Heart left ventricle (tissue), 16 donors: Measurements from ENCODE around the gene NRM. TPM values are rescaled to one million over a fixed set of nuclear protein-coding genes. Genes with fewer than 3 reads are reported as not detected.

Experiments used
- ATAC-seq, 4 donors: fragments of 200-7000 bp; cut with Tn5 transposase; one replicate each; pipeline ENCODE4 v1.9.1; 2020 to 2022; ENCODE audit warnings: moderate library complexity in 4 of 4, mild to moderate bottlenecking in 3 of 4, moderate number of reproducible peaks in 1 of 4
- DNase-seq, 5 donors: peaks; one replicate each; pipeline ENCODE4 v3.0.0-alpha.2; 2020
- H3K27ac ChIP-seq, 12 donors: fragments of 200-600 bp; sonication (generic) in 4 of 12; one replicate each; pipeline versions ENCODE4 v1.5.0 to v1.8.0; 2016 to 2022; ENCODE audit warnings: mild to moderate bottlenecking in 2 of 12
- H3K27me3 ChIP-seq, 9 donors: fragments of 200-600 bp; sonication (generic) in 2 of 9; one replicate each; pipeline versions ENCODE4 v1.5.1 to v1.8.0; 2016 to 2022; ENCODE audit warnings: mild to moderate bottlenecking in 3 of 9
- H3K36me3 ChIP-seq, 9 donors: fragments of 200-600 bp; sonication (generic) in 2 of 9; one replicate each; pipeline versions ENCODE4 v1.5.0 to v1.8.0; 2018 to 2022; ENCODE audit warnings: mild to moderate bottlenecking in 2 of 9
- H3K4me1 ChIP-seq, 12 donors: fragments of 200-600 bp; sonication (generic) in 4 of 12; one replicate each; pipeline versions ENCODE4 v1.5.0 to v1.8.0; 2016 to 2022; ENCODE audit warnings: mild to moderate bottlenecking in 3 of 12
- H3K4me3 ChIP-seq, 12 donors: fragments of 200-600 bp; sonication (generic) in 4 of 12; one replicate each; pipeline versions ENCODE4 v1.5.0 to v1.8.0; 2017 to 2022; ENCODE audit warnings: mild to moderate bottlenecking in 9 of 12, moderate library complexity in 4 of 12
- H3K9me3 ChIP-seq, 12 donors: fragments of 200-600 bp; sonication (generic) in 4 of 12; one replicate each; pipeline versions ENCODE4 v1.5.0 to v1.8.0; 2016 to 2022; ENCODE audit warnings: mild to moderate bottlenecking in 1 of 12
- POLR2A ChIP-seq, 2 donors: fragments of 450-650 bp; IDR thresholded peaks; one replicate each; pipeline ENCODE4 v1.6.1; 2017; ENCODE audit warnings: antibody characterized with exemption in 2 of 2, mild to moderate bottlenecking in 2 of 2, moderate library complexity in 2 of 2
- whole genome bisulfite sequencing, 4 donors: extraction: QIAGEN DNeasy Blood & Tissue Kit in 2 of 4; methylation state at CpG; one replicate each; pipeline versions ENCODE4 v1.1.5 to v1.1.7; 2013 to 2018; 5-methylcytosine and 5-hydroxymethylcytosine counted together
- intact Hi-C, 10 donors: fragments of 100-400 bp; cut with DNase I; formaldehyde crosslinking; loops; one replicate each; pipeline versions ENCODE4 v1.11.1 to v1.14.2; 2022
- polyA plus RNA-seq, 2 donors: library from polyadenylated mRNA; stranded (reverse); fragments of 200-250 nt; gene quantifications; one replicate each; pipeline ENCODE4 v1.2.3, GENCODE V29; 2013
- total RNA-seq, 9 donors: library from RNA; depleted of rRNA in 2 of 9; stranded (reverse); fragments of >200 nt in 2 of 9; fragmentation: NEBNext Ultra II Directional in 3 of 9; extraction: Animal tissue kit (Norgen Biotek cat#: 25700) in 3 of 9; gene quantifications; one replicate each; pipeline versions ENCODE4 v1.1.0 to v1.2.4, GENCODE V29; 2016 to 2023
- TF ChIP-seq, protein P1 (sequence below), 12 donors: fragments of 200-600 bp; sonication (generic) in 4 of 12; IDR thresholded peaks; one replicate each; pipeline versions ENCODE4 v1.5.0 to v1.8.0; 2018 to 2022; ENCODE audit warnings: antibody characterized with exemption in 12 of 12, mild to moderate bottlenecking in 5 of 12
- donor health status: ischemic (EF 13 %, LVEDD 7.1; RV severe dilation, severe dysfunction).
- donor health status: healthy with polysubstance abuse.
- donor health status: DM: no; HTN: yes; CAD: no.
- donor health status: DM: no; HTN: no; CAD: no.
- donor health status: ischemic (EF 25% LVEDD 6.9; RV normal size, moderate dysfunction).
- donor health status: ischemic (EF 25% LVEDD 5.7; RV mildly dilated, moderate dysfunction).
- donor health status: healthy.
- donor health status: DM: yes; HTN: yes; CAD: no.
- donor health status: ischemic (EF 35%, LVEDD 5.7; RV mildly dilated, moderate dysfunction).
- donor health status: nonischemic (EF 11% LVEDD 7.7; RV severe dilation, severe dysfunction).
- donor health status: DM: yes; HTN: yes; CAD: no.
- donor health status: PGD.
- donor health status: ischemic (EF 29% LVEDD 5.4; RV normal size, mild dysfunction).
- donor health status: nonischemic (EF 23%, LVEDD 6.1; RV moderate dilation, normal function).

NRM gene
- total and polyA plus RNA-seq, 11 donors = 2.2 to 9.6 (median 3.9) TPM

- peaks cover 8 to 69% (median 61%) of the 10 kb centered on the region in 9 donors for H3K36me3 ChIP-seq
Measured at GRCh38 chr6:30651143-30651542, 39.6 kb downstream of the NRM start.

GRCh38 chr6:30647242-30648116, 43.3 kb downstream of the NRM start:
- Histone ChIP-seq H3K27me3 (no peaks in the 10 kb centered on the region), H3K9me3 (no peaks in the 10 kb centered on the region), H3K27ac (peak overlapping the region; percentile 90 to 99 (median 96)), H3K36me3 (peaks cover 0 to 56% (median 35%) of the 10 kb centered on the region in 9 donors), H3K4me1 (peaks cover 0 to 33% (median 13%) of the 10 kb centered on the region in 12 donors), H3K4me3 (peak overlapping the region; percentile 69 to 100 (median 90))
- WGBS, 4 donors = 0 to 2% (median 1%) methylated on average over 14 to 78 of the region's 78 CpGs
- DNase-seq (peak; percentile 69 to 87 (median 81)), ATAC-seq (peak; percentile 68 to 88 (median 84))
- peak in 1 of 2 donors; percentile 48 for TF ChIP-seq POLR2A (IDR thresholded peaks at IDR 0.05)
- TF ChIP-seq, protein P1, sequence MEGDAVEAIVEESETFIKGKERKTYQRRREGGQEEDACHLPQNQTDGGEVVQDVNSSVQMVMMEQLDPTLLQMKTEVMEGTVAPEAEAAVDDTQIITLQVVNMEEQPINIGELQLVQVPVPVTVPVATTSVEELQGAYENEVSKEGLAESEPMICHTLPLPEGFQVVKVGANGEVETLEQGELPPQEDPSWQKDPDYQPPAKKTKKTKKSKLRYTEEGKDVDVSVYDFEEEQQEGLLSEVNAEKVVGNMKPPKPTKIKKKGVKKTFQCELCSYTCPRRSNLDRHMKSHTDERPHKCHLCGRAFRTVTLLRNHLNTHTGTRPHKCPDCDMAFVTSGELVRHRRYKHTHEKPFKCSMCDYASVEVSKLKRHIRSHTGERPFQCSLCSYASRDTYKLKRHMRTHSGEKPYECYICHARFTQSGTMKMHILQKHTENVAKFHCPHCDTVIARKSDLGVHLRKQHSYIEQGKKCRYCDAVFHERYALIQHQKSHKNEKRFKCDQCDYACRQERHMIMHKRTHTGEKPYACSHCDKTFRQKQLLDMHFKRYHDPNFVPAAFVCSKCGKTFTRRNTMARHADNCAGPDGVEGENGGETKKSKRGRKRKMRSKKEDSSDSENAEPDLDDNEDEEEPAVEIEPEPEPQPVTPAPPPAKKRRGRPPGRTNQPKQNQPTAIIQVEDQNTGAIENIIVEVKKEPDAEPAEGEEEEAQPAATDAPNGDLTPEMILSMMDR (IDR thresholded peaks at IDR 0.05) = no peak
- intact Hi-C loops = no loop called here

More at GRCh38 chr6:30651143-30651542, 39.6 kb downstream of the NRM start:
- no peak for ATAC-seq
- H3K27ac ChIP-seq = no peak overlapping the region
- no peaks in the 10 kb centered on the region for H3K27me3 ChIP-seq
- H3K4me1 ChIP-seq = peaks cover 0 to 25% (median 10%) of the 10 kb centered on the region in 12 donors
- H3K4me3 ChIP-seq = no peak overlapping the region
- intact Hi-C loops = no loop called here
- no peak for DNase-seq
- TF ChIP-seq POLR2A (IDR thresholded peaks at IDR 0.05) = no peak
- TF ChIP-seq, protein P1 (IDR thresholded peaks at IDR 0.05) = no peak
- no peaks in the 10 kb centered on the region for H3K9me3 ChIP-seq
- WGBS, 4 donors = 86 to 92% (median 88%) methylated on average over 12 of the region's 12 CpGs

GRCh38 chr6:30646450-30647241, 44.1 kb downstream of the NRM start, which contains the start of gene C6orf136:
Gene C6orf136 (plus strand): TSS chr6:30647133. CDS start chr6:30647232, 99 bp downstream.
- H3K27me3 ChIP-seq = no peaks in the 10 kb centered on the region
- 7 to 16% (median 13%) methylated on average over 22 to 37 of the region's 37 CpGs for WGBS, 4 donors
- DNase-seq = peak; percentile 91 to 97 (median 95)
- TF ChIP-seq, protein P1 (IDR thresholded peaks at IDR 0.05) = no peak
- TF ChIP-seq POLR2A (IDR thresholded peaks at IDR 0.05) = peak in 1 of 2 donors; percentile 20
- H3K36me3 ChIP-seq = peaks cover 0 to 56% (median 29%) of the 10 kb centered on the region in 9 donors
- peak within 1 kb of the TSS; percentile 69 to 100 (median 90) for H3K4me3 ChIP-seq
- ATAC-seq = peak; percentile 89 to 95 (median 90)
- no peaks in the 10 kb centered on the region for H3K9me3 ChIP-seq
- peak within 1 kb of the TSS; percentile 90 to 99 (median 96) for H3K27ac ChIP-seq
- intact Hi-C loops = no loop called here
- H3K4me1 ChIP-seq = peaks cover 0 to 33% (median 13%) of the 10 kb centered on the region in 12 donors
